GM21786 (cell line): ENCODE data around the gene SNX10.
A peak's percentile ranks its signal among the peaks of the same experiment; 100 is the strongest.

ENCODE experiments used
- ATAC-seq: cut with Tn5 transposase; IDR thresholded peaks from one replicate; pipeline ENCODE4 v1.9.1; 2021; ENCODE audit not compliant: unreplicated experiment

Gene SNX10

DNA sequence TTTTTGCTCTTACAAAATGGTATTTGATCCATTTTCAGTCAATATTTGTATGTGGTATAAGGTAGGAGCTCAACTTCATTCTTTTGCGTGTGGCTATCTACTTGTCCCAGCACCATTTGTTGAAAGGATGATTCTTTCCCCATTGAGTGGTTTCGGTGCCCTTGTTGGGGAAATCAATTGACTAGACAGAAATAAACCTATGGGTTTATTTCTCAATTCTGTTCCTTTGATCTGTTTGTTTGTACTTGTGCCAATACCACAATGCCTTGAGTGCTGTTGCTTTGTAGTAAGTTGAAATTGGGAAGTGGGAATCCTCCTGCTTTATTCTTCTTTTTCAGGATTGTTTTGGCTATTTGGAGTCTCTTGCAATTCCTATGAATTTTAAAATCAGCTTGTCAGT lies 41.0 kb downstream of the SNX10 start:
- no peak for ATAC-seq

- ATAC-seq = no peak
Observed at GRCh38 chr7:26334166-26334859, 42.7 kb downstream of the SNX10 start.

- ATAC-seq = peak; percentile 54
Observed at GRCh38 chr7:26337232-26337865, 45.7 kb downstream of the SNX10 start.

DNA sequence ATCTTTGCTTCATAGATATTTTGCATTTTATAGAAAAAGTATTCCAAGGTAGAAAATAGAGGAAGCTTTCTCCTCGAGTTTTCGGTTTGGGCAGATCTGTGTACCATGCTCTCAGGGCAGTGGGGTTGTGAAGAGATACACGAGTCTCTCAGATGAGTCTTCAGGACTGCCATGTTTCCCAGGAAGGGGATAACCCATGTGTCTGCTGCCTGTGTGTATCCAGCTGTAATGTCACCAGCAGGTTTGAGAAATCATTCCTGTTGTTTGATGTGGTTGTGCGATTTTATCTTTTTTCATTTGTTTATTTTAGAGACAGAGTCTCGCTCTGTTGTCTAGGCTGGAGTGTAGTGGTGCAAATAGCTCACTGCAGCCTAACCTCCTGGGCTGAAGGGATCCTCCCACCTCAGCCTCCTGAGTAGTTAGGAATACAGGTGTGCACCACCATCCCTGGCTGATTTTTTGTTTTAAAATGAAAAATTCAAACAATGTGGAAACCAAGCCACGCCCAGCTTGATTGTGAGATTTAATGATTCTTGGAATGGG lies 48.9 kb downstream of the SNX10 start:
- no peak for ATAC-seq

DNA sequence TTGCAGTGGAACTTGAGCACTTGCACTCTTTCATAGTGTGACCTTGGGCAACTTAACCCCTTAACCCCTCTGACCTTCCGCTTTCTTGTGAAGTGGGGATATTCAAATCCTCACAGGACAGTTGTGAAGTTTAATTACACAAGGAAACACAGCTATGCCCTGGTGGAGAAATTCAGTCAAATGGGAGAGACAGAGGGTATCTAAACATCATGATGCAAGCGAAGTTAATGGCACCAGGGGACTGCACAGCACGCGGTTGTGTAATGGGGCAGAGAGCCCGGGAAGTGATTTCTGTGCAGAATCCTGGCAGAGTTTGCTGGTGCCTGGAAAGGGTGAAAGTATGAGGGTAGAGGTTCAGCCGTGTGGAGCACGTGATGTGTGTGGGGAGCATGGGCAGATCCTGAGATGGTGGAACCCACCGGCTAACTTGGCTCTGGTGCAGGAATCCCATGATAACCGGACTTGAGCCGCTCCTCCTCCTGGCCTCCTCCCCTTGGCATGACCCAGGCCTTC lies 51.7 kb downstream of the SNX10 start:
- no peak for ATAC-seq

- no peak for ATAC-seq
Observed at GRCh38 chr7:26343837-26344236, 52.2 kb downstream of the SNX10 start.

- ATAC-seq = no peak
Observed at GRCh38 chr7:26345202-26345601, 53.5 kb downstream of the SNX10 start.

- ATAC-seq = no peak
Observed at GRCh38 chr7:26345837-26346236, 54.2 kb downstream of the SNX10 start.

GRCh38 chr7:26346611-26347203 lies 55.0 kb downstream of the SNX10 start:
- no peak for ATAC-seq

GRCh38 chr7:26348234-26348851 lies 56.7 kb downstream of the SNX10 start:
- ATAC-seq = peak; percentile 64

- no peak for ATAC-seq
Observed at GRCh38 chr7:26349005-26349915, 57.6 kb downstream of the SNX10 start.

DNA sequence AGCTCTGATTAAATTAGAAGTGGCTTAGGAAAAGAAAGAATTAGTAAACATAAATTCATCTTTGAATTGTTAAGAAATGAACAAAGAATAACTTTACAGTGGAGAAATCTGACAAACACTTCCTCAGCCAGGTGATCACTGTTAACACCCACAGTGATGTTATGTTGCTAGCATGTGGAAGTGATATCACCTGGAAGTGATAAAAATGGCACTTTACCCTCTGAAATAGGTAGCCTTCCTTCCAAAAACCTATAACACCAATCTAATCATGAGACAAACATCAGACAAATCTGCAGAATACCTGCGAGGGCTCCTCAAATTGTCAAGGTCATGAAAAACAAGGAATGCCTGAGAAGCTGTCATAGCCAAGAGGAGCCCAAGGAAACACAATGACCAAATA lies 59.5 kb downstream of the SNX10 start:
- ATAC-seq = no peak

DNA sequence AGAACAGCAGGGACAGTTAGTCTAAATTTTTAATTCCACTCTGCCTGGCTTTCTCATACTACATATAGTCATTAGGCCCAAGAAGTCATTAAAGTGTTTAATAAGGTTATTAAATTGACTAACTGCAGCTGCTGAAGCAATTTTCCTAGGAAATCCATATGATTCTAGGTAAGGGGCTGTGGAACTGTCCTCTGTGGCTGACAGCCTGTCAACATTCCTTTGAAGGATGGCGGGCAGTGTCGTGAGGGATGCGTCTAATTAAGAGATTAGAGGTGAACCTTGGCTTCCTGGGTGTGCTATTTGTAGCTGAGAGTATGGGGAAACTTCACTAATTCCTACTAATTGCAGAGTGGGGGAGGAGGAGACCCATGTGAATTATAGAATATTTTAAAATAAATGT lies 64.6 kb downstream of the SNX10 start:
- ATAC-seq = no peak

DNA sequence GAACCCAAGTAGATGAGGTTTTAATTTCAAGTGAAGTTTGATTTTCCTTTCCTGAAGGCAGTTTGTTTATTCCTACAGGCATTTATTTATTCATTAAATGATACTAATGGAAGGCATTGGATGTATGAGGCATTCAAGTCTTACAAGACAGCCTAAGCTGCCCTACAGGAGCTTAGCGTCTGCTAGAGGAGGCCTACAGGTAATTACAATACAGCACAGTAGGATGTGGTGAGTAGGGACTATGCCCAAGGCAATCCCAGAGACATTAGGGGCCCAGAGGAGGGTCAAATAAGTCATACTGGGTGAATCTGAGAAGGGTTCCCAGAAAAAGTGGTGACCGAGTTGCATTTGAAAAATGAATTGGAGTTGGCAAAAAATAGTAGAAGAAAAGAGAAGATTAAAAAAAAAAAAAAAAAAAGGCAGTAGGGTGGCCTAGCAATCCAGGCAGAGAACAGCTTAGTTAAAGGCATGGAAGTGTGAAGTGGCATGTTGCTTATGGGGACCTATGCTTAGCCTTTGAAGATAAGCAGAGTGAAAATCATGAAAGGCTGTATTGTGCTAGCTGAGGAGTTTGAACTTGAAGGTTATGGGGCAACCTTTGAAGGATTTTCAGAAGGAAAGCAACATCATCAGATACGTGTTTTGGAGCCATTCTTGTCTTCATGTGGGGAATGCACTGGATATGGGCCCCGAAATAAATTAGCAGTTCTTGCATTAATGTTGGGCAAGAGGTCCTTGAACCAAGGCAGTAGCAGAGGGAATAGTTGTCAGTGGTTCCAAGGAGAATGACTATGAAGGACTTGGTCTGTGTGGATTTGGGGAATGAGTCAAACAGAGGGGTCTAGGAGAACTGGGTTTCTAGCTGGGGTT lies 65.5 kb downstream of the SNX10 start:
- no peak for ATAC-seq

GRCh38 chr7:26357799-26358151 lies 66.1 kb downstream of the SNX10 start:
- no peak for ATAC-seq

- no peak for ATAC-seq
Observed at GRCh38 chr7:26360650-26361049, 69.0 kb downstream of the SNX10 start.

DNA sequence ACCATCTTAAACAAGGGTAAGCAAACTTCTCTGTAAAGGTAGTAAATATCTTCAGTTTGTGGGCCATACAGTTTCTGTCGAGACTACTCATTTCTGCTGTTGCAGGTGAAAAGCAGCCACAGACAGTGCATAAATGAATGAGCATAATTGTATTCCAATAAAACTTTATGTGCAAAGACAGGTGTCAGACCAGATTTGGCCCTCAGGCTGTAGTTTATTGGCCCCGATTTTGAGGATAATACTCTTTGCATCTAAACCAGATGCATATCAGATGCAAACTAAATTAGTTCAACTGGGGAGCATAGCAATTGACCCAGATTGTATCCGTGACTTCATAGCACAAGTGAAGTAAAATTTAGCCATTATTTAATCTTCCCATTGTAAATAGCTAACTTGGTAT lies 70.0 kb downstream of the SNX10 start:
- no peak for ATAC-seq

GRCh38 chr7:26363465-26363864 lies 71.8 kb downstream of the SNX10 start:
- no peak for ATAC-seq

DNA sequence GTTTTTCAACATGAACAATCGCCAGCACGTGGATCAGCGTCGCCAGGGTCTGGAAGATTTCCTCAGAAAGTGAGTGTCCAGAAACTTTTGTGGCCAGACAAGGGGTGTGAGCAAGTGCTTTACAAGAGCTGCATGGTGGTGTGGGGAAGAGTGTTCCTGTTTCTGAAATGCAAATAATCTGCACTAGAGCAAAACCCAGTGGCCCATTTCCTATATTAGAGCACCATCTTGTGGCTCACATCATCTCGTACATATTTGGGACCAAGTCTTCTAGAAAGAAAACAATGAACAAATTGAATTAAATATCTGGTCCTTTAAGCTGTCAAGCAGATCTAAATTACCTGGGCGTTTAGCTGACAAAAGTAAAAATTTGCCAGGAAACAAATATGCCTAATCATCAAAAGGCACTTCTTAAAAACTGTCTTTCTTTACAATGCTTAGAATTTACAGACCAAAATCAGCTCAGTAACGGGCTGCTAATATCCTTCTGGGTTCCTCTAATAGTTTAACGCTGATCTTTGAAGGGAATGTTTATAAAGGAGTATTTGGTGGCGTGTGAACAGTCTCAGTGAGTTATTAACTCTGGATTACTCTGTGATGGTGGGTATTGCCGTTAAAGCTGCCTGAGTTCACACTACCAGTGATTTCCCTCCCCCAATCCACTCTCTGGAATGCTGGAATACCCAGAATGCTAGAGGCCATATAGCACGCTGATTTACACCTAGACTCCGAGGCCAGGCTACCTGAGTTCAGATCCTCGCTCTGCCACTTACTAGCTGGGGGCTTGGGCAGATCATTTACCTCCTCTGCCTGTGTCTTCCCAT lies 73.6 kb downstream of the SNX10 start:
- peak; percentile 80 for ATAC-seq
